B cell (primary cell): ENCODE measurements around the gene PPARG. TPM values are rescaled to one million over a fixed set of nuclear protein-coding genes. Genes with fewer than 3 reads are reported as not detected.

Experiments used
- ATAC-seq: fragments of 200-7000 bp; cut with Tn5 transposase; one replicate; pipeline ENCODE4 v1.10.0; 2021; ENCODE audit warnings: low read depth, mild to moderate bottlenecking, moderate number of reproducible peaks, moderate library complexity
- CTCF ChIA-PET: fragments of 350-600 bp; sonication (Branson Sonifier 250); formaldehyde crosslinking; loops from one replicate; lab custom pipeline; 2021; ENCODE audit warnings: antibody characterized with exemption, inconsistent platforms; lab: Charles Lee
- POLR2A ChIA-PET: fragments of 350-600 bp; sonication (Branson Sonifier 250); formaldehyde crosslinking; loops from one replicate; lab custom pipeline; 2021; ENCODE audit warnings: antibody characterized with exemption; lab: Charles Lee
- DNase-seq: peaks from one replicate; pipeline ENCODE4 v3.0.0; 2013
- H2AFZ ChIP-seq: 2 replicates; pipeline ENCODE4 v1.6.1; 2012; ENCODE audit warnings: mild to moderate bottlenecking, low read depth, low read length; ENCODE audit not compliant: insufficient read depth, poor library complexity, severe bottlenecking
- H3K27ac ChIP-seq, 2 donors: 1 replicate in 1 of 2; 2 replicates in 1 of 2; pipeline ENCODE4 v1.5.1; 2012 to 2013; ENCODE audit warnings: low read length in 2 of 2, mild to moderate bottlenecking in 2 of 2, moderate library complexity in 1 of 2
- H3K27me3 ChIP-seq, 4 experiments: fragments of 200-600 bp in 1 of 4; sonication (generic) in 1 of 4; replicated peaks in 1 of 4; 1 replicate in 2 of 4; 2 replicates in 2 of 4; pipeline versions ENCODE4 v1.6.1 to v1.7.0; 2013 to 2016; ENCODE audit warnings: low read length in 3 of 4, mild to moderate bottlenecking in 2 of 4, mixed read lengths in 1 of 4, moderate library complexity in 1 of 4; ENCODE audit not compliant: insufficient read depth in 4 of 4, control insufficient read depth in 3 of 4; ENCODE audit errors: control extremely low read depth in 1 of 4
- H3K36me3 ChIP-seq, 2 experiments: replicated peaks in 1 of 2; 1 replicate in 1 of 2; 2 replicates in 1 of 2; pipeline versions ENCODE4 v1.6.1 to v1.7.1; 2013; ENCODE audit warnings: low read length in 1 of 2; ENCODE audit not compliant: insufficient read depth in 2 of 2, control insufficient read depth in 1 of 2; ENCODE audit errors: control extremely low read depth in 1 of 2, extremely low read depth in 1 of 2
- H3K4me1 ChIP-seq, 2 donors: fragments of 200-600 bp in 1 of 2; sonication (generic) in 1 of 2; 1 replicate in 1 of 2; 2 replicates in 1 of 2; pipeline versions ENCODE4 v1.5.1 to v1.6.1; 2013 to 2017; ENCODE audit warnings: low read length in 2 of 2; ENCODE audit not compliant: control insufficient read depth in 2 of 2, insufficient read depth in 2 of 2
- H3K4me2 ChIP-seq: replicated peaks from 2 replicates; pipeline ENCODE3; 2012; ENCODE audit warnings: mild to moderate bottlenecking, low read depth, low read length; ENCODE audit not compliant: poor library complexity, severe bottlenecking
- H3K4me3 ChIP-seq, 5 experiments: fragments of 200-600 bp in 1 of 5; sonication (generic) in 1 of 5; 1 replicate in 3 of 5; 2 replicates in 2 of 5; pipeline versions ENCODE4 v1.5.1 to v1.7.0; 2011 to 2016; ENCODE audit warnings: low read length in 4 of 5, mild to moderate bottlenecking in 4 of 5, low read depth in 2 of 5, control low read depth in 1 of 5, moderate library complexity in 1 of 5; ENCODE audit not compliant: insufficient read depth in 1 of 5; ENCODE audit errors: control extremely low read depth in 1 of 5, extremely low read depth in 1 of 5
- H3K79me2 ChIP-seq: fragments of 200-600 bp; sonication (generic); one replicate; pipeline ENCODE4 v1.6.0; 2016; ENCODE audit warnings: low read length; ENCODE audit not compliant: control insufficient read depth, insufficient read depth
- H3K9ac ChIP-seq: fragments of 200-600 bp; sonication (generic); 2 replicates; pipeline ENCODE4 v1.6.1; 2017; ENCODE audit warnings: mild to moderate bottlenecking, low read length, moderate library complexity
- H3K9me3 ChIP-seq, 3 donors: one replicate each; pipeline versions ENCODE4 v1.6.1 to v1.7.1; 2013; ENCODE audit warnings: low read length in 2 of 3; ENCODE audit not compliant: control insufficient read depth in 2 of 3, insufficient read depth in 1 of 3; ENCODE audit errors: control extremely low read depth in 1 of 3
- H4K20me1 ChIP-seq: 2 replicates; pipeline ENCODE4 v1.6.0; 2012; ENCODE audit warnings: mild to moderate bottlenecking, low read length; ENCODE audit not compliant: insufficient read depth, control insufficient read depth, poor library complexity, severe bottlenecking
- H3K27ac Mint-ChIP-seq: one replicate; pipeline ENCODE4 v1.8.0; 2021; ENCODE audit warnings: mixed read lengths
- H3K27me3 Mint-ChIP-seq: one replicate; pipeline ENCODE4 v1.8.0; 2021; ENCODE audit warnings: mixed read lengths
- H3K4me1 Mint-ChIP-seq: one replicate; pipeline ENCODE4 v1.8.0; 2021; ENCODE audit warnings: mixed read lengths
- H3K4me3 Mint-ChIP-seq: one replicate; pipeline ENCODE4 v1.8.0; 2021; ENCODE audit warnings: mixed read lengths
- H3K9me3 Mint-ChIP-seq: one replicate; pipeline ENCODE4 v1.8.0; 2022; ENCODE audit warnings: mixed read lengths; ENCODE audit not compliant: insufficient read depth
- EZH2 ChIP-seq: IDR thresholded peaks from 2 replicates; pipeline ENCODE4 v1.6.1; 2012; ENCODE audit warnings: borderline replicate concordance, low read depth, mild to moderate bottlenecking, moderate library complexity, low read length; ENCODE audit not compliant: insufficient read depth, poor library complexity, severe bottlenecking
- WGBS: methylation state at CpG from one replicate; pipeline ENCODE4 v1.1.5; 2013; ENCODE audit warnings: missing lambda C conversion rate; ENCODE audit not compliant: insufficient coverage; 5-methylcytosine and 5-hydroxymethylcytosine counted together
- intact Hi-C: fragments of 100-400 bp; cut with micrococcal nuclease; formaldehyde crosslinking; loops from one replicate; pipeline ENCODE4 v1.10.0; 2022
- polyA plus RNA-seq: library from polyadenylated mRNA; depleted of rRNA; stranded (reverse); fragments of >200 nt; gene quantifications from 2 replicates; pipeline ENCODE4 v1.2.3, GENCODE V29; 2012
- total RNA-seq, 2 donors: library from RNA; stranded (reverse); fragments of 120-200 nt in 1 of 2; gene quantifications; 1 replicate in 1 of 2; 2 replicates in 1 of 2; pipeline versions ENCODE4 v1.2.3 to v1.2.4, GENCODE V29; 2013 to 2022
- TF ChIP-seq, protein P1 (sequence below): fragments of 200-600 bp; IDR thresholded peaks from one replicate; pipeline ENCODE4 v1.8.0; 2022; ENCODE audit warnings: antibody characterized with exemption, mild to moderate bottlenecking

The PPARG gene
- total and polyA plus RNA-seq, 2 donors (not counting 1 experiment from before 2014, with no cell fraction given): 0.12 to 0.44 TPM

DNA sequence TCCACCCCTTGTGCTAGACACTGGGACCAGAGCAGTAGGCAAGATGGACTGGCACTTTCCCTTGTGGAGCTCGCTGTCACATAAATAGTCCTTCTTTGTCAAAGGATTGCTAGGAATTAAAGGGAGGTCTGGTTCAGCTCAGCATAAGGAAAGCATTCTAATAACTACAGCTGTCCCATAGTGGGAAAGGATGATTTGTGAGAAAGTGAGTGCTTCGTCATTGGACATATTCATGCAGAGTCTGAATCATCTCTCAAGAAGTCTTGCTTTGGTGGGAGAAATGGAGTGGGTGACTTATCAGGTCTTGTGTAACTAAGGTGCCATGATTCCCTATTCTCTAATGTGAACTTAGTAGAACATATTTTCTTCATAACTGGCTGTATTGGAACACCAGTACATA is 14.7 kb downstream of the PPARG start:
- Histone ChIP-seq H3K27ac (no peak overlapping the region), H2AFZ (no peak overlapping the region), H3K4me2 (no peak overlapping the region), H3K27me3 (no peaks in the 10 kb centered on the region), H3K4me1 (no peaks in the 10 kb centered on the region), H3K4me3 (no peak overlapping the region), H4K20me1 (no peaks in the 10 kb centered on the region), H3K79me2 (no peaks in the 10 kb centered on the region), H3K9ac (no peak overlapping the region), H3K9me3 (no peaks in the 10 kb centered on the region), H3K36me3 (no peaks in the 10 kb centered on the region)
- no peaks in the 10 kb centered on the region for H3K9me3 Mint-ChIP-seq
- no peak for TF ChIP-seq EZH2
- TF ChIP-seq, protein P1, sequence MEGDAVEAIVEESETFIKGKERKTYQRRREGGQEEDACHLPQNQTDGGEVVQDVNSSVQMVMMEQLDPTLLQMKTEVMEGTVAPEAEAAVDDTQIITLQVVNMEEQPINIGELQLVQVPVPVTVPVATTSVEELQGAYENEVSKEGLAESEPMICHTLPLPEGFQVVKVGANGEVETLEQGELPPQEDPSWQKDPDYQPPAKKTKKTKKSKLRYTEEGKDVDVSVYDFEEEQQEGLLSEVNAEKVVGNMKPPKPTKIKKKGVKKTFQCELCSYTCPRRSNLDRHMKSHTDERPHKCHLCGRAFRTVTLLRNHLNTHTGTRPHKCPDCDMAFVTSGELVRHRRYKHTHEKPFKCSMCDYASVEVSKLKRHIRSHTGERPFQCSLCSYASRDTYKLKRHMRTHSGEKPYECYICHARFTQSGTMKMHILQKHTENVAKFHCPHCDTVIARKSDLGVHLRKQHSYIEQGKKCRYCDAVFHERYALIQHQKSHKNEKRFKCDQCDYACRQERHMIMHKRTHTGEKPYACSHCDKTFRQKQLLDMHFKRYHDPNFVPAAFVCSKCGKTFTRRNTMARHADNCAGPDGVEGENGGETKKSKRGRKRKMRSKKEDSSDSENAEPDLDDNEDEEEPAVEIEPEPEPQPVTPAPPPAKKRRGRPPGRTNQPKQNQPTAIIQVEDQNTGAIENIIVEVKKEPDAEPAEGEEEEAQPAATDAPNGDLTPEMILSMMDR: no peak
- CTCF ChIA-PET: no interaction called here
- H3K27ac Mint-ChIP-seq: no peak overlapping the region
- 92% methylated on average over 2 of the region's 2 CpGs for WGBS
- no peak overlapping the region for H3K4me3 Mint-ChIP-seq
- no peaks in the 10 kb centered on the region for H3K4me1 Mint-ChIP-seq
- peaks cover 28% of the 10 kb centered on the region for H3K27me3 Mint-ChIP-seq
- intact Hi-C loops: no loop called here
- DNase-seq (no peak), ATAC-seq (no peak)
- POLR2A ChIA-PET: no interaction called here

DNA sequence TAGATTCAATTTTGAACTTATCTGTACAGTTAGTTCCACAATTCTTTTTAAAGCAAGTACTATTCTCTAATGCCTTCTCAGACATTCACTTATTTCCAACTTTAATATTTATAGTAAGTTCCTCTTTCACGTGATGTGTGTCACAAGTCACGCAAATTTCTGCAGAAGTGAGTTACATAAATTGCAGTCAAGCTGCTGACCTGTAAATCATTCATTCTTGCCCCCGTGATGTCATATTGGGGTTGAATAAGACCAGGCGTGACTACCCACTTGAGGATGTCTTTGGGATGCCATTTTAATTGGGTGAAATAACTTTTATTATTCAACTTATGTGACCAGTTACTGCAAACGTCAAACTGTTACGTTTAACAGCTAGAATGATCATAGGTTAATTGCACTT is 15.1 kb downstream of the PPARG start:
- Histone ChIP-seq H4K20me1 (no peaks in the 10 kb centered on the region), H3K9me3 (no peaks in the 10 kb centered on the region), H3K4me1 (no peaks in the 10 kb centered on the region), H3K9ac (no peak overlapping the region), H2AFZ (no peak overlapping the region), H3K27me3 (no peaks in the 10 kb centered on the region), H3K4me3 (no peak overlapping the region), H3K27ac (no peak overlapping the region), H3K79me2 (no peaks in the 10 kb centered on the region), H3K4me2 (no peak overlapping the region), H3K36me3 (no peaks in the 10 kb centered on the region)
- intact Hi-C loops: no loop called here
- ChIA-PET POLR2A (no interaction called here), CTCF (no interaction called here)
- Mint-ChIP-seq H3K27ac (no peak overlapping the region), H3K4me3 (no peak overlapping the region), H3K4me1 (no peaks in the 10 kb centered on the region), H3K9me3 (no peaks in the 10 kb centered on the region), H3K27me3 (peaks cover 28% of the 10 kb centered on the region)
- TF ChIP-seq, protein P1: no peak
- no CpG with 5 or more reads among the region's 6 CpGs for WGBS
- no peak for DNase-seq
- no peak for ATAC-seq
